K562 (cell line): ENCODE results near the gene KRT75.

Source experiments
- CTCF ChIP-seq, 3 experiments: IDR thresholded peaks in 2 of 3; conservative IDR thresholded peaks in 1 of 3; 2 replicates each; pipeline ENCODE4 v1.5.1; 2011 to 2012; ENCODE audit warnings: low read length in 3 of 3, mild to moderate bottlenecking in 3 of 3, control low read depth in 2 of 3, improper control_type of control experiment in 1 of 3, inconsistent platforms in 1 of 3, low read depth in 1 of 3, mixed read lengths in 1 of 3, moderate library complexity in 1 of 3; ENCODE audit not compliant: insufficient read depth in 2 of 3
- CUX1 ChIP-seq: fragments of 200-800 bp; sonication (Bioruptor generic); IDR thresholded peaks from 2 replicates; pipeline ENCODE4 v1.6.1; 2016; ENCODE audit warnings: missing genetic modification characterization, missing compliant biosample characterization
- MAFF ChIP-seq: IDR thresholded peaks from 2 replicates; pipeline ENCODE4 v1.6.1; 2012; ENCODE audit warnings: low read length, improper control_type of control experiment
- NR2C2 ChIP-seq, 2 experiments: fragments of 200-800 bp in 1 of 2; sonication (Bioruptor generic) in 1 of 2; sonication (generic) in 1 of 2; formaldehyde crosslinking in 1 of 2; IDR thresholded peaks; 2 replicates each; pipeline versions ENCODE4 v1.6.1 to v1.8.0; 2016 to 2022; ENCODE audit warnings: mild to moderate bottlenecking in 1 of 2, missing compliant biosample characterization in 1 of 2, missing genetic modification characterization in 1 of 2, missing genetic modification reagents in 1 of 2
- PHB ChIP-seq: fragments of 250-450 bp; sonication (Bioruptor Pico); IDR thresholded peaks from 2 replicates; pipeline ENCODE4 v1.5.0; 2021
- ZBTB40 ChIP-seq, 2 experiments: fragments of 450-650 bp in 1 of 2; sonication (generic) in 1 of 2; formaldehyde crosslinking in 1 of 2; IDR thresholded peaks; 2 replicates each; pipeline versions ENCODE4 v1.7.1 to v1.9.0; 2016 to 2022; ENCODE audit warnings: inconsistent platforms in 1 of 2, mild to moderate bottlenecking in 1 of 2, missing genetic modification reagents in 1 of 2
- ZBTB8A ChIP-seq: fragments of 450-650 bp; IDR thresholded peaks from 2 replicates; pipeline ENCODE4 v1.6.1; 2018; ENCODE audit warnings: mild to moderate bottlenecking, moderate library complexity; ENCODE audit not compliant: partially characterized antibody

- TF ChIP-seq ZBTB8A = no peak
- no peak for TF ChIP-seq MAFF
- TF ChIP-seq ZBTB40 (IDR thresholded peaks at IDR 0.05) = no peak
- TF ChIP-seq ZBTB40 (CRISPR knock-in tag; IDR thresholded peaks at IDR 0.05) = no peak
- no peak for TF ChIP-seq PHB (CRISPR knock-in tag)
- no peak for TF ChIP-seq CTCF (IDR thresholded peaks at IDR 0.05 in 2 of 3, conservative IDR thresholded peaks at IDR 0.05 in 1 of 3; ENCODE audit: insufficient read depth in 2 of 3, low read depth in 1 of 3, low read length in 3 of 3)
- TF ChIP-seq NR2C2 (CRISPR knock-in tag; IDR thresholded peaks at IDR 0.05) = no peak
- TF ChIP-seq NR2C2 (tag; IDR thresholded peaks at IDR 0.05) = no peak
- TF ChIP-seq CUX1 = no peak
These were observed 5.2 kb upstream of the KRT75 start for GRCh38 chr12:52439420-52439819.
